Stimulated activated CD8-positive, alpha-beta memory T cell treated with anti-CD3 and anti-CD28 coated beads, Interleukin-7, amount 100 ng/mL, for 24 hours (primary cell): ENCODE results near the gene CKLF.
"Not testable (repeated sequence)": the region's sequence is repeated elsewhere in the genome, so short reads cannot be mapped to it uniquely, and the experiment has no call there.

Experiments used
- DNase-seq: peaks from one replicate; pipeline ENCODE4 v3.0.0-alpha.2; 2020; ENCODE audit warnings: low read depth

CKLF gene

DNA sequence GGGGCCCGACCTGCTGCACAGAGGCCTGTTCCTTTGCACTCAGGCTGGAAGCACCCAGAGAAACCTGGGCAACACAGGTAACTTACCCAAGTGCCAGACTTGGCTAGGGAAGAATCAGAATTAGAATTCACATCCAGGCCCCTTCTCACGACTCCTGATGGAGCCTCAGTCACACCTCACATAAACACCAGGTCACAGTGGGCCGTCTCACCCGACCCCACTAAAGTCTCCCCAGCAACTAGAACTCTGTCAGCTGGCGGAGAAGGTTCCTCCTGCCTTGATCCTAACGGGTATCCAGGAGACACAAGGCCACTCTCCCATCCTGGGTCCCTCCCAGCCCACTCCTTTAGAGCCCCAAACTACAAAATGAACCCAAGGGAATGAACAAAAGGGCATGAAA, 8.8 kb upstream of the CKLF start:
- DNase-seq: no peak

DNA sequence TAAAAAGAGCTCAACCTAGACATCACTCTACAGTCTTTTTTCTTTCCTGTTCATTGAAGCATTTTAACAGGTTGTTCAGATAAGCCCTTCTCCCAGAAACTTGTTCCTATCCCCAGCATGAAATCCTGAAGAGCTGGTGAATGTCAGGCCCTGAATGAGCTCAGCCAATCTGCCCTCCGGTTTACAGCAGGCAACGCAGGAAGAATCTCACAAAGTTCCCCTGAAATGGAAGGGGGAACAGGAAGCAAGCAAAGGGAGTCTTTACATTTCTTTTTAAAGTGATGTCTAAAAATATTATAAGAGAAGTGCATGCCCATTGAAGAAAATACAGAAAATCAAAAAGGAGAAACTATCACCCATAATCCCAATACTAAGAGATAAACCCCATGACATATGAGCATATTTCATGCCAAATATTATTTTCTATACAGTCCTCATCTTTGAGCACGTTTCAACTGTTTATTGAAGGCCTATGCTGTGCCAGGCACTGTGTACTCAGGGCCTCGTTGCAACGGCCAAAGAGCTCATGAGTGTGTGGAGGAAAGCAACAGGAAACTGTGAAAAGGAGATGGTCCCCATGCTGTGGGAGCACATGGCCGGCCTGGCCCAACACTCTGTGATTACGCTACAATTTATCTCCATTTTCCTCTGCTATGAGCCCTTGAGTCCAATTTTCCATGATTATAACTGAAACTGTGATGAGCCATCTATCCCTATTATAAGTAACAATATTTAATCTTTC, 8.2 kb upstream of the CKLF start:
- DNase-seq: no peak

DNA sequence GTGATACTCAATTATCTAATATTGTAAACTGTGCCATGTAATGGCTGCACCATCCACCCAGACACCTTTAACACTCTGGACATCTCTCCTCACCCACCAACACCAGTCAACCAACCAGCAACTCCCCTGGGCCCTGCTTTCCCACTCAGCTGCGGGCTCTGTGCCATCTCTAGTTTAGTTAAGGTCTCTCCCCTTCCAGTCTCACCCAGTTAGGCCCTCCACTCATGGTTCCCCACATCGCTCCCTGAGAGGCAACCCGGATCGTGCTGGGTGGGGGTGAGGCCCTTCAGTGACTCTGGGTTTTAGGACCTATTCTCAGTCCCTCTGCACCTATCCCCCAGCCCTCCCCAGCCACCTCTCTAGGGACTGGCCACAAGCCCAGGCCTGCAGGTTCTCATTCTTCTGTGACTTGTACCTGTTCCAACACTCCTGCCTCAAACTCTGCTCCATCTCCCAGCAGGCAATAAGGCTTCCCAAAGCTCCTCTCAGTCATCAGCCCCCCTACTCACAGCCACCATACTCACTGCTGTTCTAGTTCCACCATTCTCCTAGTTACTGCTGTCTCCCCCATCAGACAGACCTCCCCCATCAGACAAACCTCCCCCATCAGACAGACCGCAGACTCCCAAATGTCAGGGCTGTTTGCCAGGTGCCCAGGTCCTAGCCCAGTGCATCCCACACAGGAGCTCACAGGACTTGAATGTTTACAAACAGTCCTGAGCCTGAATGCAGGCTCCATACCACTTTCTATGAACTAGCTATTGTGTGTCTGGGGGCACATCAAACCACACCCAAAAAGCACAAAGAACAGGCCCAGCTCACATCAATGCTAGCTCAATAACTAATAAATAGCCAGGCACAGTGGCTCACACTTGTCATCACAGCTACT, 5.0 kb upstream of the CKLF start:
- DNase-seq: no peak

DNA sequence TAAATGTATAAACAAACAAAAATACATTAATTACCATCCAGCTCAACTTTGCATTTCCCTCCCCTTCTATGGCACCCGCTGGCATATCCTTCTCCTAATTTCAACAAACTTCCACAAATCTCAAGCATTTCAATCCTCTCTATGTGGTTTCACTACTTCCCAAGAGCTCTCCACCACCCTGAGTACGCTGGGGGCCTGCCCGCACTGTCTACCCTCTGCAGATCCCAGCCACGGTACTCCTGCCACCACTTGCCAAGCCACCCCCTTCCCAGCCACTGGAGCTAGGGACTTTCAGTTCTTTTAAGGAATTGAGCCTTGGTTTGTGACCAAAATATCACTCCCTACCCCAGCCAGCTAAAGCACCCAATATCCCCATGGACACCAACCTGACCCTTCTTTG, 4.3 kb upstream of the CKLF start:
- no peak for DNase-seq

DNA sequence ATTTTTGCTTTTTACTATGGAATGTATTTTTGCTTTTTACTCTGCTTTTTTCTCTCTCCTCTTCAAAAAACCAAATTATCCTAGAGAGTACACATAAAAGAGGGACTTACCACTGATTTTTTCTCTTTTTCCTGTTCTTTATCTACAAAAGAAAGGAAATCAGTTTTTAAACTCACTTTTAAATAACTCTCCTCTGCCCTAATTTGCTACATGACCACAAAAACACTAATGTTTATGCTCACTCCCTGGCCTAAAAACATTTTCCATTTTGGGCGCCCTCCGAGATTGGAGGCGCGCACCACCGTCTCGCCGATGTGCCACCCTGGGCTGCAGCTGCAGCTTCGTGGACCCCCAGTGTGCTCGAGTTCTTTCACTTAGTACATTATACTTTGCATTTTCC, 3.5 kb upstream of the CKLF start:
- no peak for DNase-seq

DNA sequence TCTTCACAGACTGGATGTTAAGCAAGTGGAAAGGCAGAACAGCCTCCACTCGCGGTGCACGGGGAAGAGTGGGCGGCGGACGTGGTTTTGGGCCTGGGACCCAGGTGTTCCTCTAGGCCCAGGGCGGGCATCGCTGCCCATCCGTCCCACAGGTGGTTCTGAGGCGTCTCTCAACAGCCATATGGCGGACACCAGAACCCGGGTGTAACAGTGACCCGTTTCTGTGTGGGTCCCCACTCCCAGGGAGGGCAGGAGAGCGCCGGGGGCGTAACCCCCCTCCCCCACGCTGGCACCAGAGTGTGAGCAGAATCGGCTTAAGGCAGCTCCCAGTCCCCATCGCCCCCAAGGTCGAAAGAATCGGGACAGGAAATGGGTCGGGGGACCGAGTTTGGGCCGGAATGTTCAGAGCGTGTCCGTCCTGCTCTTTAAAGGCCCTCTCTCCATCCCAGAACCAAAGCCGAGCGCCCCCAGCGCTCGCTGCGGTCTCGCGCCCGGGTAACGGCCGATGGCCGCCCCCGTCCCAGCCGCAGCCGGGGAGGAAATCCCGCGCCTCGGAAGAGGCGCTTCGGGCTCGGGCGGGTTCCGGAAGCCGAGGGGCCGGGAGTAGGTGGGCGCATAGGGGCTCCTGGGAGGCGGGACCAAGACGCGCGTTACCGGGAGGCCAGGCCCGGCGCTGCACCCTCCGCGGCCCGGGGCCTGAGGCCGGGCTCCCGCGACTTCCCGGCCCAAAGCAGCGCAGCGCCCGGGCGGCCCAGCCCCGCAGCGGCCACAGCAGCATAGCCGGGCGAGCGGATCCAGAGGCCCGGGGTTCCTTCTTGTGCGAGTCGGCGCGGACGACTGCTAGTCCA, 2.9 kb upstream of the CKLF start, which contains the start of gene TK2:
TK2 (minus strand) TSS at position 839 of the 848 bp plus-strand sequence; CDS start at position 778, 61 bp downstream.
- DNase-seq: peak; percentile 41

DNA sequence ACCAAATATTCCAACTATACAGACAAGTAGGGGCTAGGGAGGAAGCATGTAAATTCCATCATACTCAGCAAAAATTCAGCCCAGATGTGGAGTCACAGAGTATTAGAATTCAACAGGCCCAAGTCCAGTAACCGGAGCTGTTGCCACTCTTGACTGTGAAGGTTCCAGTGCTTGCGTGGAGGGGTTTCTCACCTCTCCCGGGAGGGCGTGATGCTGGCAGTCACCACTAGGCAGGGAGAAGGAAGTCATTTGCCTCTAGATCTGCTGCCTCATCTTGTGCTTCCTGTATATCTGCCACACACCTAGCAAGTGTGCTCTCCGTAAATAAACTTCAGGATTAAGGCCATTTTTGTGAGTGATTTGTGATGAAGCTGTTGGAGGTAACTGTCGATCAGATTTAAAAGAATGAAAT, 1.0 kb upstream of the CKLF start:
- no peak for DNase-seq

DNA sequence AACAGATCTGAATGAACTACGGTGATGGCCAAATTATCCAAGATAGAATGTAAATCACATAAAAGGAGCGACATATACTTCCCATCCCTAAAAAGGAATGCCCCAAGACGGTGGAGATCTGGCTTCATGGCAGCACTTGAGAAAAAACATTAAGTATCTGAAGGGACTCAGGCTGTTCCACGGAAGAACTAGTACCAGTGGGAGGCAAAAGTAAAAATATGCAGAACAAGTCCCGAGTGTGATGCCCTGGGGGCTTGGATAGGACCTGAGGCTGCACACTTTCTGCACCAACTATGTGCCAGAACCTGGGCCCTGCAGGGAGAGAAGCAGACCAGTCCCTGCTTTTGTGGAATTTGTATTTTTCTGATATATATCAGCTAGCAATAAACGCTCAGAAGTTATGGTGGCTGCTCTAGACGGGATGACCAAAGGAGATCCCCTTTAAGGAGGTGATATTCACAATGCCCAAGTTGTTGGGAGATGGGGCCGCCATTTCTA, 539 bp upstream of the CKLF start:
- DNase-seq: no peak

DNA sequence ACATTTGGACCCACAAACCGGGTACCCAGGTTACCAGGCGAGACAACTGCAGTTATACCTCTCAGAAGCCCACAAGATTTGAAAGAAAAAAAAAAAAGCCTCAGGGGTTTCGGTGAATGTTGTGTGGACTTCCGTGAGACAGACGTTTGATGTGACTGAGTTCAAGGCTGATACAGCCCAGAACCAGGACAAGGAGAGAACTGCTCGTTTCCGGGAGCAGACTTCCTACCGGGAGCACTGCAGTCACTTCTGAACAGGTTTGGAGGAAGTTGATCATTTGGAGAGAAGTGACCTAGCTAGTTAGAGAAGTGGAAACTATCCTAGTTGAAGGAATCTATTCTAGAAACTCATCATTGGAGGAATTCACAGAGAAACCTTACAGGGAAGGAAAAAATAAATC, 847 bp downstream of the CKLF start:
- no peak for DNase-seq

DNA sequence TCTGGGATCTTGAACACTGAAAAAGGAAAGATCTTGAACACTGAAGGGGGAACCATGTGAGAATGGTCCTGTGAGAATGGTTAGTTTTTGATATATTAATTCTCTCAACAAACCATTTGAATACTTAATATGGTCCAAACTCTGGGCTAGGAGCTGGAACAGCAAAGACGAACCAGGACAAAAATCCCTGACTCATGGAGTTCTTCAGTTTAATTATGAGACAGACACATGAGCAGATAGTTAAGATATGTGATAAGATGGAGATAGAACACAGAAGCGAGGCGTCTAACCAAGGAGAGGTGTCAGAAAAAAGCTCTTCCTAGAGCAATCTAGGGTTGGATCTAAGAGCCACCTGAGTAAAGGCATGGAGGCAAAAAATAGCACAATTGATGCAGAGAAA, 1.6 kb downstream of the CKLF start:
- DNase-seq: no peak

DNA sequence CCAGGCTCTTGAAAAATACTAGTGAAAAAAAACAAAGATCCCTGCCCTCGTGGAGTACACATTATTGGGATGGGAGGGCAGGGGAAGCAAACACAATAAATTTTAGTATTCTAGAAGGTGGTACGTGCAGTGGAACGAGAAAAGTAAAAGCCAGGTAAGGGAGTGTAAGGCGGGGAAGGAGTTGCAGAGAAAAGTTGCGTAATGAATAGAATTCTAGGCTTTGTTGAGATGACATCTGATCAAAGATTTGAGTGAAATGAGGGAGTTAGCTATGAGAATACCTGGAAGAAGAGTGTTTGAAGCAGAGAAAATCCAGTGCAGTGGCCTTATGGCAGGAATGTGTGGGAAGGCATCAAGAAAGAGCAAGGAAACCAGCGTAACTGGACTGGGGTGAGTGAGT, 2.1 kb downstream of the CKLF start:
- no peak for DNase-seq

DNA sequence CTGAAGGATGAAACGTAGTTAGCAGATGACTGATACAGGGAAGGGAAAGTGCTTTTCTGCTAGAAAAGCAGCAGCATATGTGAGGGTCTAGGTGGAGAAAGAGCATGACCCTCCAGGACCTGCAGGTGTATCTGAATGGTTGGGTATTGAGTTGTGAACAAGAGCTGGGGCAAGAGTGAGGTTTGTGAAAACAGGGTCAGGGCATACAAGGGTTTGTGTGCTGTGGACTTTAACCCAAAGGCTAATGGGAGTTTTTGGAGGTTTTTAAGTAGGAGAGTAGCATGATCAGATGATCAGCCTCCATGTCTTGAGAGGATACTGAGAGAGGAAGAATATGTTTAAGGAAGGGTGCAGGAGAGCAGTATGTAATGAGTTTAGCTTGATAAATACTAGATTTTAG, 7.7 kb downstream of the CKLF start:
- no peak for DNase-seq

DNA sequence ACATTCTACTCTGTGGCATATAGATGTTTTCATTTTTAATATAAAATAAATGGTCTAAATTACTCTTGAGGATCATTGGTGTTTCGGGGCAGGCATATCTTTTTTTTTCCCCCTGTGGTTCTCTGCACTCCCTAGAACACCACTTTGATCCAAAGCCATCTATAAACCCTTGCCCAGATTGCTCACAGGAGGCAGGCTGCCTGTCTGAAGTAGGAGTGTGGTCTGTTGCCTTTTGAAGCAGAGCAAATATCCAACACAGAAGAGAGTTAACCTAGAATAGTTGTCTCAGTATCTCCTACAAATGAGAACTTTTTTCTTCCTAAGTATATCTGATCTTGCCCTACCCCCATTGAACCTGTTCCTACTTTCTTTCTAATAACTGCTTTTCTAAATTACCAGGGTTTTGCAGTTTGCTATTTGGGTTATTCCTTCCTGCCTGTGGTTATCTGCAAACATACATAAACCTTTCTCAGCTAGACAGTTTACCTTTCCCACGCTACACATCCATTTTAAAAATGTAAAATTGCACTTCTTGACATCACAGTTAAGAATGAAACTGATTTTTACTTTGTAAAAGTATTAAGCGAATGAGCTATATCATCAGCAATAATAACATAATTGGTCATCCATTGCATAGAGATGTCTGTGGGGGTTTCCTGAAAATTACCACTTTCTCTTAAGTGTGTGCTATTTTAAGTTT, 9.2 kb downstream of the CKLF start:
- no peak for DNase-seq

DNA sequence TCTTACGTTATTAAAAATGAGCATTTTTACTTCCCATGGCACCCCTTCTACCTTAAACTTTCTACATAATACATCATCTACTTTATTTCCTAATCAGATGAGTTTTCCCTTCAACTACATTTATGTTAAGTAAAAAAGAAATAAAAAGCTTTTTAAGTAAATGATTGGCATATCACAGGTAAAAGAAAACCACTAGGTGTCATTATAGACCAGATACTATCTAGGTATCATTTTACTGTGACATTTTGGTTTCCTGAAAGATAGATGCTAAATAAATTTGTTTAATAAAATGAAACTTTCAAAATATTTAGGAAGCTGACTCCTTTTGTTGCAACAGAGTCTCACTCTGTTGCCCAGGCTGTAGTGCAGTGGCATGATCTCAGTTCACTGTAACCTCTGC, 10.0 kb downstream of the CKLF start:
- no peak for DNase-seq

DNA sequence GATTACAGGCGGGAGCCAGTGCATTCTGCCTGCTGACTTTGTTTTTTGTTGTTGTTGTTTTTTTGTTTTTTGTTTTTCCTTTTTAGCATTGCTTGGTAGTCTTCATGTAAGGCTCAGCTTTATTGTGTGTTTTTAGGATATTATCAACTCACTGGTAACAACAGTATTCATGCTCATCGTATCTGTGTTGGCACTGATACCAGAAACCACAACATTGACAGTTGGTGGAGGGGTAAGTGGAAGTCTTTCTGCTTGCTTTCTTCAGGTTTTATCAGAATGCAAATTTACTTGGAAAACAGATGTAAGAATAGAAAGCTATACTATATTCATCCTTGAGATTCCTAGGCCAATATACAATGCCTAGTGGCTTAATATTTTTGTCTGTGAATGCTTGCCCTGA, 10.6 kb downstream of the CKLF start:
- DNase-seq: no peak

DNA sequence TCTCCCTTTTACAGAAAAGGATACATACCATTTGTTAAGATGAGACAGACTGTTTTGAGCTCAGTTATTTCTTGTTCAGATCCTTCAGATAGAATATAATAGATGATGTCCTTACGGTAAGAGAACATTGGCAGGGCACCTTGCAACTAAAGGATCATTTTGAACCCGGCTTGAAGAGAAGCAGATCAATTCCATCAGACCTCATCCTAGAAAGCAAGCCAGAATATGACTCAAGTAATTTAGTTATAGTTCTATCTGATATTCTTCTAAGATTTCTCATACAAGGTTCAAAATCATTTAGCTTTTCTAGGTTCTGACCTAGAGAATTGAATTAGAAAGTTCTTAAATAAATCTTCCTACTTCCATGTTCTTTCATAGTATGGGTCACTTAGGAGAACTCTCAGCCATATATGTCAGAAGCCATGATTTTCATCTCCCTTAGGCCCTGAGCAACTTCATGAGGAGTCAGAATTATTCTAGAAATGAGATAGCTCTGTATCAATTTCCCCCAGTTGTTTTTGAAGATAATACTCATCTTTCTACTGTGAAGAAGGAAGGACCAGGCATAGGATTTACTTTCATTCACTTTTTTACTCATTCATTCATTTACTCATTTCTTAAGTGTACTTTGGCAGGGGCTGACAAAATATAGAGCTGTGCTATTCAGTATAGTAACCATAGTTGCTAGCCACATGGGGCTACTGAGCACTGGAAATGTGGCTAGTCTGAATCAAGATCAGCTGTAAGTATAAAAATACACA, 11.4 kb downstream of the CKLF start:
- DNase-seq: no peak

DNA sequence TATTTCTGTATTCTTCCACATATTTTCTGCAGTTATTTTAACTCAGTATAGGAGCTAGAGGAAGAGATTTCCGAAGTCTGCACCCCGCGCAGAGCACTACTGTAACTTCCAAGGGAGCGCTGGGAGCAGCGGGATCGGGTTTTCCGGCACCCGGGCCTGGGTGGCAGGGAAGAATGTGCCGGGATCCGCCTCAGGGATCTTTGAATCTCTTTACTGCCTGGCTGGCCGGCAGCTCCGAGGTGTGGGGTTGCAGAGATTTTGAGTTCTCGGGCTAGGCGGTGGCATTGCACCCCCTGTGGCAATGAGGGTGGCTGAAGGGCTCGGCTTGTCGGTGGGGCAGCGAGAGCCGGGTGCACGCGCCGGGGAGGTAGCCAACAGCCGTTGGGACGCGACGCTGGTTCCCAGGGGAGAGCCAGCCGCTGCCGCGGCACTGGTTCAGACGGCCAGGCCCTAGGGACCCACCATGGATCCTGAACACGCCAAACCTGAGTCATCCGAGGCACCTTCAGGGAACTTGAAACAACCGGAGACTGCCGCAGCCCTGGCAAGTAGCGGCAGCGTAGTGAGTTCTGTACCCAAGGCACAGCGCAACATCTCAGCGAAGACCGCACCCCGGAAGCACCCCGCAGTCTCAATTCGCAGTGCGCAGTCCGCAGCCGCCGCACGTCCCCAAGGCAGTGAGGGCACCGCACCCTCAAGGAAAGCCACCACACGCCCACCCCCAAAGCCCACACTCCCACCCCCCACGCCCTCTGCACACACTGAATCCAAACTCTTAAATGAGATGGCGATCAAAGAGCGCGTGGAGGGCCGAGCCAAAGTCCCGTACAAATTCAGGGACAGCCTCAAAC, 13.9 kb downstream of the CKLF start, which contains the start of gene CMTM1:
CMTM1 (plus strand) TSS at position 389 of the 851 bp plus-strand sequence; CDS start at position 464, 75 bp downstream.
- DNase-seq: no peak

DNA sequence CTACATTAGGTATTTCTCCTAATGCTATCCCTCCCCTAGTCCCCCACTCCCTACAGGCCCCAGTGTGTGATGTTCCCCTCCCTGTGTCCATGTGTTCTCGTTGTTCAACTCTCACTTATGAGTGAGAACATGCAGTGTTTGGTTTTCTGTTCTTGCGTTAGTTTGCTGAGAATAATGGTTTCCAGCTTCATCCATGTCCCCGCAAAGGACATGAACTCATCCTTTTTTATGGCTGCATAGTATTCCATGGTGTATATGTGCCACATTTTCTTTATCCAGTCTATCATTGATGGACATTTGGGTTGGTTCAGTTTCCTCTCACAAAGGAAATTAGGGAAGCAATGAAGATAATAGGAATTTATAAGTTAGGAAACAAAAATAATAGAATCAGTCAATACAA, 14.9 kb downstream of the CKLF start:
- DNase-seq: not testable (repeated sequence)

DNA sequence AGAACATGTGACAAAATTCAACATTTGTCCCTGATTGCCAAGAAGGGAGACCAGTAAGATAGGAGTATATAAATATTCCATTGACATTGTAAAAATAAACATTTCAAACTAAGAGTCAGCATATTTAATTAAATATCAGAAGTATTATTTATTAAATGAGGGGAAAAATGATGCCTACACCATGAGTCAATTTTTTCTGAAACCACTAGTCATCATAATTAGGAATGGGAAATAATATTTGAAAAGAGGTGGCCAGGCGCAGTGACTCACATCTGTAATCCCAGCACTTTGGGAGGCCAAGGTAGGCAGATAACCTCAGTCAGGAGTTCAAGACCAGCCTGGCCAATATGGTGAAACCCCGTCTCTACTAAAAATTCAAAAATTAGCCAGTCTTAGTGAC, 16.0 kb downstream of the CKLF start:
- DNase-seq: no peak

DNA sequence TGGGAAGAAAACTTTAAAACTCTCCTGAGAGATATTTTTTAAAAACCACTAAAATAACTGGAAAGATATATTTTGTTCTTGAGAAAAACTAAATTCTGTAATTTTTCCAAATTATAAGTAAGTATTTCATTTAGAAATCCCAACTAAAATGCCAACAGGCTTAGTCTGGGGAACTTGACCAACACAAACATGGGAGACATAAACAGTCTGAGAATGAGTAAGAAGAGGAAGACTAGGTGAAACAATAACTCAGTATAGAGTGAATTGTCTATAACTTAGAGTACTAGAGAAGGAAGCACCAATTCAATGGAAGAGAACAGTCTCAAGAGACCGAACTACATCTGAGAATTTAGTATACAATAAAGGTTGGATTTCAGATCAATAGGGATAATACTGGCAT, 16.8 kb downstream of the CKLF start:
- DNase-seq: no peak
